Left lung (tissue), 14 donors: Measurements from ENCODE around the gene MEPCE. TPM values are rescaled to one million over a fixed set of nuclear protein-coding genes. Genes with fewer than 3 reads are reported as not detected.
A peak's percentile ranks its signal among the peaks of the same experiment; 100 is the strongest.
"Not testable (repeated sequence)": the region's sequence is repeated elsewhere in the genome, so short reads cannot be mapped to it uniquely, and the experiment has no call there.

Experiments used
- ATAC-seq: fragments of 200-7000 bp; cut with Tn5 transposase; one replicate; pipeline ENCODE4 v1.9.1; 2020; ENCODE audit warnings: moderate library complexity
- DNase-seq, 4 donors: peaks; one replicate each; pipeline ENCODE4 v3.0.0-alpha.2; 2013 to 2020
- H3K27ac ChIP-seq, 2 donors: fragments of 200-600 bp; sonication (generic) in 1 of 2; one replicate each; pipeline versions ENCODE4 v1.5.0 to v1.8.0; 2020 to 2021
- H3K27me3 ChIP-seq, 2 donors: fragments of 200-600 bp; sonication (generic) in 1 of 2; one replicate each; pipeline versions ENCODE4 v1.5.0 to v1.8.0; 2020 to 2021
- H3K36me3 ChIP-seq, 2 donors: fragments of 200-600 bp; sonication (generic) in 1 of 2; one replicate each; pipeline versions ENCODE4 v1.5.0 to v1.8.0; 2020 to 2021
- H3K4me1 ChIP-seq, 2 donors: fragments of 200-600 bp; one replicate each; pipeline ENCODE4 v1.8.0; 2021
- H3K4me3 ChIP-seq, 2 donors: fragments of 200-600 bp; sonication (generic) in 1 of 2; one replicate each; pipeline versions ENCODE4 v1.5.0 to v1.8.0; 2020 to 2021; ENCODE audit warnings: mild to moderate bottlenecking in 1 of 2
- H3K9me3 ChIP-seq, 2 donors: fragments of 200-600 bp; sonication (generic) in 1 of 2; one replicate each; pipeline versions ENCODE4 v1.5.0 to v1.8.0; 2020 to 2021
- CTCF ChIP-seq, 2 donors: fragments of 200-600 bp; sonication (generic) in 1 of 2; IDR thresholded peaks; one replicate each; pipeline versions ENCODE4 v1.5.0 to v1.8.0; 2021; ENCODE audit warnings: antibody characterized with exemption in 2 of 2
- intact Hi-C, 2 donors: fragments of 100-400 bp; cut with DNase I; formaldehyde crosslinking; loops; one replicate each; pipeline versions ENCODE4 v1.11.2 to v1.14.2; 2022
- long read RNA-seq, 12 donors: library from polyadenylated mRNA in 2 of 12; unstranded in 2 of 12; transcript quantifications; one replicate each; pipeline ENCODE4 v2.0.0 and lab custom pipeline, GENCODE V29; 2019 to 2026
- polyA plus RNA-seq, 6 donors: library from polyadenylated mRNA; unstranded; fragments of 120-200 nt; gene quantifications; one replicate each; pipeline ENCODE4 v1.2.1, GENCODE V29; 2013; ENCODE audit not compliant: insufficient read length in 6 of 6
- total RNA-seq, 2 donors: library from RNA; stranded (reverse); fragmentation: NEBNext Ultra II Directional; extraction: Animal tissue kit (Norgen Biotek cat#: 25700); gene quantifications; one replicate each; pipeline ENCODE4 v1.2.1, GENCODE V29; 2021
- donor health status: DM: no; HTN: yes; CAD: no.
- donor health status: DM: no; HTN: no; CAD: no.

Gene MEPCE
- total RNA-seq: 10 to 100 TPM; 25.0 to 33.0 TPM
- polyA plus RNA-seq: 10 to 100 TPM; 37.1 to 49.3 (median 44.6) TPM
- long read RNA-seq, donor 1, transcript MEPCE-201 (4 exons, 3,030 nt): major isoform, 12 of 27 reads
- long read RNA-seq, donor 1, partial matches to known transcripts: 15 of 27 reads
- long read RNA-seq, donor 1, other reads (novel, unspliced or antisense): 0 of 27 reads
- long read RNA-seq, donor 2, transcript MEPCE-201 (4 exons, 3,030 nt): major isoform, 10 of 11 reads
- long read RNA-seq, donor 2, partial matches to known transcripts: 0 of 11 reads
- long read RNA-seq, donor 2, other reads (novel, unspliced or antisense): 0 of 11 reads
- long read RNA-seq, donor 3, transcript MEPCE-201 (4 exons, 3,030 nt): major isoform, 6 of 6 reads
- long read RNA-seq, donor 3, partial matches to known transcripts: 0 of 6 reads
- long read RNA-seq, donor 3, other reads (novel, unspliced or antisense): 0 of 6 reads
- long read RNA-seq, donor 4, partial matches to known transcripts: 2 of 7 reads
- long read RNA-seq, donor 4, other reads (novel, unspliced or antisense): 4 of 7 reads
- long read RNA-seq, donor 5, transcript MEPCE-201 (4 exons, 3,030 nt): major isoform, 8 of 14 reads
- long read RNA-seq, donor 5, partial matches to known transcripts: 6 of 14 reads
- long read RNA-seq, donor 5, other reads (novel, unspliced or antisense): 0 of 14 reads
- long read RNA-seq, donor 6, transcript MEPCE-201 (4 exons, 3,030 nt): major isoform, 6 of 6 reads
- long read RNA-seq, donor 6, partial matches to known transcripts: 0 of 6 reads
- long read RNA-seq, donor 6, other reads (novel, unspliced or antisense): 0 of 6 reads
- long read RNA-seq, donor 7, transcript MEPCE-201 (4 exons, 3,030 nt): major isoform, 6 of 6 reads
- long read RNA-seq, donor 7, partial matches to known transcripts: 0 of 6 reads
- long read RNA-seq, donor 7, other reads (novel, unspliced or antisense): 0 of 6 reads
- long read RNA-seq, donor 8, transcript MEPCE-201 (4 exons, 3,030 nt): major isoform, 11 of 17 reads
- long read RNA-seq, donor 8, partial matches to known transcripts: 6 of 17 reads
- long read RNA-seq, donor 8, other reads (novel, unspliced or antisense): 0 of 17 reads
- long read RNA-seq, donor 9: 0 reads
- long read RNA-seq, donor 10, partial matches to known transcripts: 1 of 4 reads
- long read RNA-seq, donor 10, other reads (novel, unspliced or antisense): 0 of 4 reads
- long read RNA-seq, donor 11, transcript MEPCE-201 (4 exons, 3,030 nt): major isoform, 9 of 16 reads
- long read RNA-seq, donor 11, partial matches to known transcripts: 7 of 16 reads
- long read RNA-seq, donor 11, other reads (novel, unspliced or antisense): 0 of 16 reads
- long read RNA-seq, donor 12, transcript MEPCE-201 (4 exons, 3,030 nt): major isoform, 8 of 15 reads
- long read RNA-seq, donor 12, partial matches to known transcripts: 7 of 15 reads
- long read RNA-seq, donor 12, other reads (novel, unspliced or antisense): 0 of 15 reads

GRCh38 chr7:100429637-100430492 is at the start of gene MEPCE:
Gene MEPCE, plus strand, starts transcription at chr7:100429831. Its CDS starts 188 bp downstream, at chr7:100430019.
- peaks cover 14 to 60% of the 10 kb centered on the region in 2 donors for H3K4me1 ChIP-seq
- H3K9me3 ChIP-seq: no peaks in the 10 kb centered on the region
- ATAC-seq (peak; percentile 65), DNase-seq (peak; percentile 95 to 99 (median 98))
- peak within 1 kb of the TSS; percentile 99 to 100 for H3K27ac ChIP-seq
- H3K4me3 ChIP-seq: peak within 1 kb of the TSS; percentile 93 to 99
- TF ChIP-seq CTCF (IDR thresholded peaks at IDR 0.05): no peak
- H3K36me3 ChIP-seq: peaks cover 0 to 35% of the 10 kb centered on the region in 2 donors
- no peaks in the 10 kb centered on the region for H3K27me3 ChIP-seq
- intact Hi-C loops: no loop called here

DNA sequence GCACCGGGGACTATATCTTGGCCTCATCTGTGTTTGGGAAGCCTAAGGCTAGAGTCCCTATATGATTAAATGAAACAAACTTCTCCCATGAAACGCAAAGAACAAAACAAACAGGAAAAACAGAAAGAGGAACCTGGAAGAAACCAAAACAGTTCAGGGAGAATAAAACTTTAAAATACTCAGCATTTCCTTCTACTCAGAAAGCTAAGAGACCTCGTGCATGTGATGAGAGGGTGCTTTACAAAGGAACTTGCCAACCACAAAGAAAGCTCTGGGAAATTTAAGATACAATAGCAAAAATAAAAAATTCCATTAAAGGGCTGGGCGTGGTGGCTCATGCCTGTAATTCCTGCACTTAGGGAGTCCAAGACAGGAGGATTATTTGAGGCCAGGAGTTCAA is 49.4 kb upstream of the MEPCE start:
- H3K4me1 ChIP-seq: peaks cover 0 to 65% of the 10 kb centered on the region in 2 donors
- no peak for TF ChIP-seq CTCF (IDR thresholded peaks at IDR 0.05)
- peak overlapping the region; percentile 61 to 87 for H3K27ac ChIP-seq
- H3K4me3 ChIP-seq: no peak overlapping the region
- no peaks in the 10 kb centered on the region for H3K9me3 ChIP-seq
- DNase-seq (no peak), ATAC-seq (peak; percentile 57)
- intact Hi-C loops: no loop called here
- H3K27me3 ChIP-seq: peaks cover 0 to 7% of the 10 kb centered on the region in 2 donors
- peaks cover 0 to 9% of the 10 kb centered on the region in 2 donors for H3K36me3 ChIP-seq

GRCh38 chr7:100381531-100382233 is 47.9 kb upstream of the MEPCE start:
- H3K36me3 ChIP-seq, H3K9me3 ChIP-seq, intact Hi-C loops, DNase-seq, H3K27me3 ChIP-seq, ATAC-seq, H3K27ac ChIP-seq, H3K4me3 ChIP-seq: not testable (repeated sequence)
- H3K4me1 ChIP-seq: peaks cover 0 to 55% of the 10 kb centered on the region in 2 donors

- H3K27me3 ChIP-seq, intact Hi-C loops, H3K9me3 ChIP-seq, H3K4me3 ChIP-seq, ATAC-seq, DNase-seq, H3K36me3 ChIP-seq: not testable (repeated sequence)
- H3K27ac ChIP-seq: peak overlapping the region in 1 of 2 donors; percentile 25
- H3K4me1 ChIP-seq: peaks cover 0 to 50% of the 10 kb centered on the region in 2 donors
These were observed 47.3 kb upstream of the MEPCE start for GRCh38 chr7:100382234-100382853.
